SK-MEL-5 (cell line): ENCODE data around the gene PTRH2. TPM values are rescaled to one million over a fixed set of nuclear protein-coding genes. Genes with fewer than 3 reads are reported as not detected.
"Not testable (repeated sequence)": the region's sequence is repeated elsewhere in the genome, so short reads cannot be mapped to it uniquely, and the experiment has no call there.

Experiments
- DNase-seq: peaks from one replicate; pipeline ENCODE4 v3.0.0-alpha.2; 2016; ENCODE audit warnings: low read depth, low spot score
- in situ Hi-C: cut with HindIII; loops from 2 replicates; pipeline ENCODE4 v1.10.0; 2016; ENCODE audit warnings: low sequenced_read_pairs, high pct_unique_total_duplicates, low pct_unique_long_range_greater_than_20kb
- polyA plus RNA-seq, 2 experiments: library from polyadenylated mRNA; depleted of rRNA; stranded (reverse); fragments of >200 nt; gene quantifications; 2 replicates each; pipeline ENCODE4 v1.2.3, GENCODE V29; 2015
- total RNA-seq: library from RNA; depleted of rRNA; stranded (reverse); fragments of >200 nt; shearing (Covaris generic); gene quantifications from 2 replicates; pipeline ENCODE4 v1.2.3, GENCODE V29; 2014; rRNA removed

The PTRH2 gene
- 104 and 125 TPM in 2 replicates for total RNA-seq
- polyA plus RNA-seq (2015; cell fraction: cytosol; rRNA removed) = 111 and 135 TPM in 2 replicates
- 87.7 and 153 TPM in 2 replicates for polyA plus RNA-seq (2015; cell fraction: nucleus; rRNA removed)

DNA sequence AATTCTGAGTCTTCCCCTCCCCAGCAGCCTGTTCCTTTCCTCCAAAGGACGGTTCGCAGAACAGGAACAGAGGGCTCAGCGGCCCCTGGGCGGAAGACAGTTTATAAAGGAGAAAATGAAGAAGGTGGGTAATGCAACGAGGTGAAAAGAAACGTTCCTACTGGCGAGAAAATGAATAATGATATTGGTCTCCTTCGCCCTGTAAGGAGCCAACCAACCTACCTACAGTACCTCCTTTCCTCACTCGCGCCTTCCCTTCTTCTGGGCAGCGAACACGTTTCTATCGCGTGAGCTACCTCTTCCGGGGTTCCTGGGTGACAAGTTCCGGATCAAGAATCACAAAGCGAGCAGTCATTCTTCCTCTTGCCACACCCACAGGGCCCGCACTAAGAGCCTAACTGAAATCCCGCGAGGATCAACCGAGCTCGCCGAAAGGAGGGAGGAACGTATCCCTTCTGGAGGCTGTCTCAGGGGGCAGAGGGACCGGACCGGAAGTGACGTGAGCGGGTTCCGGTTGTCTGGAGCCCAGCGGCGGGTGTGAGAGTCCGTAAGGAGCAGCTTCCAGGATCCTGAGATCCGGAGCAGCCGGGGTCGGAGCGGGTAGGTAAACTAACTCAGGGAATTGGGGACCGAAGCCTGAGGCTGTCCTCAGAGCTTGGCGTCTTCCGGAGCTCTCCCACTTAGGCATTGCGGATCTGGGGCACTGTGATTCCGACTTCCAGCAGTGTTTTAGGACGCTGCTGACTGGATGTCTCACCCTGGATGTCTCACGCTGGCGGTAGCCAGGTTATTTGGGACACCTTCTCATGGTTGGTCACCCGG, at the start of gene PTRH2, which contains the start of gene VMP1:
Gene PTRH2, minus strand, starts transcription at position 282 of the 822 bp plus-strand sequence. CDS start 9,452 bp downstream, outside the sequence.
Gene VMP1, plus strand, starts transcription at position 506 of the 822 bp plus-strand sequence. CDS start 23,793 bp downstream, outside the sequence.
- in situ Hi-C loops = no loop called here
- peak; percentile 100 for DNase-seq

DNA sequence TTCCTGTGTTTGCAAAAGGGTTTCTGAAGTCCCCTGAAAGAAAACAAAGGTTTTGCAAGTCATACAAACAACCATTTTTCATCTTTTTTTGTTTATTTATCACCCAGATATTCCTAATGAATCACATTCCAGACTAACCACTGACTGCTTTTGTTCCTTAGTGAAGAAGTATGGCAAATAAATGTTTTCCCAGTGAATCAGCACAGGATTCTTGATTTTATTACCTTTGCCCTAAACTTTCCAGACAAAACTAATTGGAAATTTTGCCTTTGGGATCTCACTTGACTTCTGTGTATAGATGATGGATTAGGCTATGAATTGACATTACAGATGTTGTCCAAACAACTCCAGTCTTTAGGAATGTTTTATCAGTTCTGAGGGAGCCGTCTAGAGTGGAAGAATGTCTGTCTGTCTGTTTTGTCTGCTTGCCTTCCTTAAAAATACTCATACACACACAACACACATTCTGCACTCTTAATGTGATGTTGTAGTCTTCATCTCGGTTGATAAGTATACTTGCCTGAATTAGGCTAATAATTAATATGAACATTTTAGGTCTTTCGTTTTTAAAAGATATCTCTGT, 49.1 kb upstream of the PTRH2 start:
- in situ Hi-C loops = no loop called here
- peak; percentile 61 for DNase-seq

DNA sequence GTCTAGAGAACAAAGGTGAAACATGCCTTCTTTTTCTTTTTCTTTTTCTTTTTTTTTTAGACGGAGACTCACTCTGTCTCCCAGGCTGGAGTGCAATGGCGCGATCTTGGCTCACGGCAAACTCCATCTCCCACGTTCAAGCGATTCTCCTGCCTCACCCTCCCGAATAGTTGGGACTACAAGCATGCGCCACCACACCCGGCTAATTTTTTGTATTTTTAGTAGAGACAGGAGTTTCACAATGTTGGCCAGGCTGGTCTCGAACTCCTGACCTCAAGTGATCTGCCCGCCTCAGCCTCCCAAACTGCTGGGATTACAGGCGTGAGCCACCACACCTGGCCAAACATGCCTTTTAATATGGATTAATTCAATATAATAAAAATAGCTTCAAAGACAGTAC, 47.8 kb upstream of the PTRH2 start:
- DNase-seq, in situ Hi-C loops: not testable (repeated sequence)

DNA sequence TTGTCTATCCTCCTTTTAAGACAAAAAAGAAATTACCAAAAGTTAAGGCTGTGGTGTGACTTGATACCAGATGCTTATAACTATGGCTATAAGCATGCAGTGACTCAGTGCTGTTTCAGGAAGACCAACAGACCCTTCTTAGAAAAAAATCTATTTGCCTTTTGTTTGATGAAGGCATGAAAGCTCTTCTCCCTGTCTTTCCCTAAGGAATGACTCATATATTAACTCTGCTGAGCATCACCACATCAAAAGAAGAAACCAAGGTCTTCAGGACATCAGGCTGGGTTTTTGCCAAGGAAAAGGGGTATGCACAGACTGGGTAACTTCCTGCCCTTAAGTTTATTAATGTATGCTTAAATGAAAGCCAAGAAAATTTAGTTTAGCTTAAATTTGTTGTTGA, 47.3 kb upstream of the PTRH2 start:
- in situ Hi-C loops = no loop called here
- DNase-seq = peak; percentile 99

DNA sequence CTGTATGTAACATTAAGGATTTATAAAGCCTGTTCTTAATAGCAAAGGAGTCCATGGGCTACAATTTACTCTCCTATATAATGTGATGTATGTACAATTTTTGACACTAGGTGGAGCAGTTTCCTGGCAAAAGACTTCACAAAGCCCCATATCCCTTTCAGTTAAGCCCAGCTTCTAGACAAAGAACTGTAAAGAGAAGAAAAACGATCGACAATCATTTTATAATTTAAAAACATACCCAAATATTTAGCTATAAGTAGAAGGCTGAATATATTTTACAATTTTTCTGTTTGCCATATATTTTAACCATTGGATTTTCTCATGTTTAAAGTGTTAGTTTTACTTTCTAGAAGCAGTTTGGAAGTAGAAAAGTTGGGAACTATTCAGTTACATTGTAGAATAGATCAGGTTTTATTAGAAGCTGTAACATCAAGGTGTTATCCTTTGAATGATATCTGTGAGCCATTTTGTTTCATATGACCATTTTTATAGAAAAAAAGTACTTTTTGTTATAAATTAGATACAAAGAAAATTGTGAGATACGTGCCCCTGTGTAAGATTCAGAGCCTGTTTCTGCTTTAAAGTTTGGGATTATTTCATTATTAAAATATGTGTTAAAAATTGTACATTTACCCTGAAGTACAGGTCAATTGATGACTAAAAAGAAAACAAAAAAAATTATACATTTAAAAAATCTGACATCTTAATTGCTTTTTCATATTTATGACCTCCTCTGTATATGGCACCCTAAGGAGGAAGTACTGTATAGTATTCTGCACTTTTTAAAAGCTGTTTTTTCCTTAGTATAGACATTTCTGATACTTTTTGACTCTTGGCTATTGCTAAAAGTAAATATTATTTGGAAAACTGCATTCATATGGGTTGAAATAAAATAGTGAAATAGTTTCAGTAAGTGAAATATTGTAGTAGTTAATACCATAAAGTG, 46.6 kb upstream of the PTRH2 start:
- peak; percentile 97 for DNase-seq
- in situ Hi-C loops = no loop called here

DNA sequence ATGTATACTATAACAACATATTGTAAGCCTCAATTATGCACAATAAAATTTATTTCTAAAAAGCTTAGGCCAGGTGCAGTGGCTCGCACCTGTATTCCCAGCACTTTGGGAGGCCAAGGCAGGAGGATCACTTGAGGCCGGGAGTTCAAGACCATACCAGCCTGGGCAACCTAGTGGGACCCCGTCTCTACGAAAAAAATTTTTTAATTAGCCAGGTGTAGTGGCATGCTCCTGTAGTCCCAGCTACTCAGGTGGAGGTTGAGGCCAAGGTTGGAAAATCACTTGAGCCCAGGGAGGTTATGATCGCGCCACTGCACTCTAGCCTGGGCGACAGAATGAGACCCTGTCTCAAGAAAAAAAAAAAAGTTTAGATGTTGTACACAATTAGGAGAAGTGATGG, 45.7 kb upstream of the PTRH2 start:
- in situ Hi-C loops = no loop called here
- no peak for DNase-seq

DNA sequence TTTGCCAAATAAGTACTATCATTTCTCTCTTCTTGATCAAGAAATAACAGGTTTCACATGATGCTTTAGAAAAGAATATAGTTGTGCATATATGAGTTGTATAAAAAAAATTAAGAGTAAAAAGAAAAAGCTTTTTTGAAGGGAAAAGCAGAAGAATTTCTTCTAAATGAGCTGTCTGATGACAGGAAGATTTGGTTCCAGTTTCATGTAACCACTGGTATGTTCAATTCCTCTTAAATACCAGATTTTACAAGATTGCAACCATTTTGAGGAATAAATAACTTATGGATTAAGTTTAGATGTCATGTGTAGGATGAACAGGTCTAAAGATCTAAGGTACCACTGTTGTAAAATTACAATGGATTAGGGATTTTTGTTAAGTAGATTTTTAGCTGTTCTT, 45.2 kb upstream of the PTRH2 start:
- no peak for DNase-seq
- in situ Hi-C loops = no loop called here

DNA sequence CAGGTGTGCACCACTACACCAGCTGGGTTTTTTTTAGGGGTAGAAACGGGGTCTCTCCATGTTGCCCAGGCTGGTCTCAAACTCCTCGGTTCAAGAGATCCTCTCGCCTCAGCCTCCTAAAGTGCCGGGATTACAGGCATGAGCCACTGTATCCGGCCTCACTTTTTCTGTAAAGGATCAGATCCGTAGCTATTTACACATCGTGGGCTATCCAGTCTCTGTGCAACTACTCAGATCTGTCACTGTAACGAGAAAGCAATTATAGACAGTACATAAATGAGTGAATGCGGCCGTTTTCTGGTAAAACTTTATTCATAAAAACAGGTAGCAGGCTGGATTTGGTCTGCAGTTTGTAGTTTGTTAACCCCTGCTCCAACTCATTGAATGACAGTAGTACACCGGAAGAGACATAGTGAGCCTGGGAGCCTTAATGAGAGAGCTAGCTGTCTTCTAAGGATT, 44.8 kb upstream of the PTRH2 start:
- in situ Hi-C loops = no loop called here
- DNase-seq = no peak

DNA sequence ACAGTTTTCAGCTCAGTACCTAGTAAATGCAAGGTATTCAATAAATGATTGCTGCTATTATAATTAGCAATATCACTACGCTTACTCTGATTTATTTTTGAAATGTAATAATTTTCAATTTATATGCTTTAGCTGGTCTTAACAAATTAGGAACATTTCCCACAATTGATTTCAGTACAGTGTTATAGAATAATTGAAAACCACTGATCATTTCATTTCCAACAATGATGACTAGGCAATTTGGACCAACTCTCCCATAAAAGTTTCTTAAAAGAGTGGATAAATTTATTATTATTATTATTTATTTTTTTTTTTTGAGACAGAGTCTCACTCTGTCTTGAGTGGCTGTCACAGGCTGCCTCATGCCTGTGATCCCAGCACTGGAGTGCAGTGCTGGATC, 41.4 kb upstream of the PTRH2 start:
- no peak for DNase-seq
- in situ Hi-C loops = loop anchor here (10.0 to 25.0 kb wide), 2 partner anchors 126 to 289 kb away; no protein-coding TSS in a partner anchor

DNA sequence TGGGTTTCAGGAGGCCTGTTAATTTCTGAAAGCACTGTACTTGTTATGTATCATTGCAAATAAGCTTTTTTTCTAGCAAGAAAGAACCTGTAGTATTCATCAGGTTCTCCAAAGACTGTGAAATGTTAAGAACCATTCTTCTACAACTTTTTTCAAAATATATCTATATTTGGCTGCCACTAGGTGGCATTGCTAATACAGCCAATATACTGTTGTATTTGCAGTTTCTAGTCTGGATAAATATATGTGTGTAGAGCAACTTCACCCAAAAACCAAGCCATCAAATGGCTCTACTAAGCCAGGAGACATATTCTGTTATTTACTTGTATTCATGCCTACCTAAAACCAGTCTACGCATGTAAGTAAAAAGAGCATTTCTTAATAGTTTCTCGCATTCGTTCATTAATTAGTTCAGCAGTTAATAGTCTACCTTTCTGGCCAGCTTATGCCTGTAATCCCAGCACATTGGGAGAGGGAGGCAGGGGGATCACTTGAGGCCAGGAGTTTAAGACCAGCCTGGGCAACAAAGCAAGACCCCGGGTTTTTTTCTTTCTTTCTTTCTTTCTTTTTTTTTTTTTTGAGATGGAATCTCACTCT, 39.7 kb upstream of the PTRH2 start:
- in situ Hi-C loops = loop anchor here (10.0 to 25.0 kb wide), 2 partner anchors 128 to 290 kb away; no protein-coding TSS in a partner anchor

DNA sequence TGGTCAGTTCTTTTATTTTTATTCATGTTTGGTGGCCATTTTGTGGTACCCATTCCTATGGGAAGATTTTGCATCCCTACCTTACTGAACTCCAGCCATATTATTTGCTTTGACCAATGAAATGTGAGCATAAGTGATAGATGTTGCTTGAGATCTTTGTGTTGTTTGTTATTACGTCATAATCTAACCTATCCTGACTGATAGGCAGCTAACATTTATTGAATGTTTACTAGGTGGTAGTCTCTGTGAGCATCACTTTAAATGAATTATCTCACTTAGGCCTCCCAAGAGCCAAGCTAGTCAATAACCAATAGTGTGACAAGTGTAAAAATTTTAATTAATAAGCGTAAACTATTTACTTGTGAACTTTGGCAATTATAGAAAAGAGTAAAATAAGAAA, 37.8 kb upstream of the PTRH2 start:
- in situ Hi-C loops = loop anchor here (10.0 to 25.0 kb wide), 2 partner anchors 130 to 292 kb away; no protein-coding TSS in a partner anchor
- DNase-seq = no peak

More for the DNA sequence above, 39.7 kb upstream of the PTRH2 start:
- peak; percentile 84 for DNase-seq

DNA sequence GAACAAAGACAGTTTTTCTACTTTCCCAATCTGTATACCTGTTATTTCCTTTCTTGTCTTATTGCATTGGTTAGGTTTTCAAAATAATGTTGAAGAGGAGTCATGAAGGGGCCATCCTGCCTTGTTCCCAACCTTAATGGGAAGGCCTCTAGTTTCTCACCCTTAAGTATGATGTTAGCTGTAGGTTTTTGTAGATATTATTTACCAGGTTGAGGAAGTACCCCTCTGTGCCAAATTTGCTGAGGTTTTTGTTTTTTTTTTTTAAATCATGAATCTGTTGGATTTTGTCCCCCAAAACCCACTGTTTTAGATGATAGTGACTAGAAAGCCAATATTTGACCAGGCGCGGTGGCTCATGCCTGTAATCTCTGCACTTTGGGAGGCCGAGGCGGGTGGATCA, 36.6 kb upstream of the PTRH2 start:
- no peak for DNase-seq
- in situ Hi-C loops = loop anchor here (10.0 to 25.0 kb wide), 2 partner anchors 131 to 293 kb away; no protein-coding TSS in a partner anchor

DNA sequence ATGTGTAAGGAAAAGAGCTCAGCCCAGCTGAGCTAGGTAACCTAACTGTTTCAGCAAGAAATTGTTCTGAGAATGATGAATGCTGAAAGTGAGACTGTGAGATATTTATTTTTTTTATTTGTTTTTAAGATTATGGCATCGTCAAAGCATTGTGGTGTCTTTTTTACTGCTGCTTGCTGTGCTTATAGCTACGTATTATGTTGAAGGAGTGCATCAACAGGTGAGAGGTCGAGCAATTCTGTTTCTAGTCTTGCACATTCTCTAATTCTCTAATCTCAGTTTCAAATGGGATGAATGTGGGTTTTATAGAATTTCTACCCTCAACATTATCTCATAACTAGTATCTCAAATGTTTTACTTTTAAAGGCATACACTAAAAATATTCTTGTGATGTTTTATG, 30.1 kb upstream of the PTRH2 start:
- DNase-seq = no peak
- in situ Hi-C loops = loop anchor here (25.0 kb wide), 1 partner anchor 300 kb away; no protein-coding TSS in a partner anchor

DNA sequence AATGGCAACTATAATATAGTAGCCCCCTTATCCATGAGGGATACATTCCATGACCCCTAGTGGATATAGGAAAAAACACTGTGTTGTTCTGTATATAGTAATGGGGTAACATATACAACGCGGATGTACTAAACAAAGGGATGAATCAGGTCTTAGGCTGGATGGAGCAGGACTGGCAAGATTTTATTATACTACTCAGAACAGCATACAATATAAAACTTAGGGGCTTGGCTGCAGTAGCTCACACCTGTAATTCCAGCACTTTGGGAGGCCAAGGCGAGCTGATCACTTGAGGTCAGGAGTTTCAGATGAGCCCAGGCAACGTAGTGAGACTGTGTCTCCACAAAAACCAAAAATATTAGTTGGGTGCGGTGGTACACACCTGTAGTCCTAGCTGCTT, 27.0 kb upstream of the PTRH2 start:
- in situ Hi-C loops = loop anchor here (25.0 kb wide), 1 partner anchor 303 kb away; no protein-coding TSS in a partner anchor

DNA sequence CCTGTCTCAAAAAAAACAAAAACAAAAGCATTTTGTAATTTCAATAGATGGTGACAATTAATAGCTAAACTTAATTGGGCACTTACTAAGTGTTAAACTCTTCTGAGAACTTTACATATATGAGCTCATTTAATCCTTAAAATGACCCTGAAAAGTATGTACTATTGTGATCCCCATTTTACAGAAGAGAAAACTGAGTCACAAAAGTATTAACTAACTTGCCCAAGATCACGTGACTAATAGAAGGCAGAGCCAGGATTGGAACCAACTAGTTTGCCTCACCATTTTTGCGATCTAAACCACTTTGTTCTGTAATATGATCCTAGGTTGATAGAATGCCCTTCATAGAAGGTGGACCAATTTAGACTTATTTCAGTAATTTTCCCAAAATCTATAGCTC, 26.5 kb upstream of the PTRH2 start:
- in situ Hi-C loops = loop anchor here (25.0 kb wide), 1 partner anchor 304 kb away; no protein-coding TSS in a partner anchor
- no peak for DNase-seq

More for the DNA sequence above, 27.0 kb upstream of the PTRH2 start:
- no peak for DNase-seq

DNA sequence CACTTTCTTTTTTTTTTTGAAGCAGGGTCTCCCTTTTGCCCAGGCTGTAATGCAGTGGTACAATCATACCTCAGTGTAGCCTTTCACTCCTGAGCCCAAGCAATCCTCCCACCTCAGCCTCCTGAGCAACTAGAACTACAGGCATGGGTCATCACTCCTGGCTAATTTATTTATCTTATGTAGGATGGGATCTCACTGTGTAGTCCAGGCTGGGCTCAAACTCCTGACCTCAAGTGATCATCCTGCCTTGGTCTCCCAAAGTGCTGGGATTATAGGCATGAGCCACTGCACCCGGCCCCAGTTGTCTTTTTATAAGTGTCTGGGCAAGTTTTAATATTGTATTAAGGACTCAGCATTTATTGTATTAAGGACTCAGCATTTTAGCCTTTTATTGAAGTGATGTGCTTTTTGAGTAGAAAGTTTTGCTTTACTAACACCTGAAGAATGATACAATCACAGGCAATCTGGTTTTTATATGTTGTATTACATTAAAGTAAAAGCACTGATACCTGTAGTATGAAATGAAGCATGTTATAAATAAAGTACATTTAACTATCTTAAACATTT, 23.1 kb upstream of the PTRH2 start:
- DNase-seq = no peak
- in situ Hi-C loops = loop anchor here (25.0 kb wide), 1 partner anchor 307 kb away; no protein-coding TSS in a partner anchor
